Right kidney (tissue), 1 donor: ENCODE results near the gene WDFY4.

Source experiments
- DNase-seq: peaks from one replicate; pipeline ENCODE4 v3.0.0-alpha.2; 2016

The WDFY4 gene

DNA sequence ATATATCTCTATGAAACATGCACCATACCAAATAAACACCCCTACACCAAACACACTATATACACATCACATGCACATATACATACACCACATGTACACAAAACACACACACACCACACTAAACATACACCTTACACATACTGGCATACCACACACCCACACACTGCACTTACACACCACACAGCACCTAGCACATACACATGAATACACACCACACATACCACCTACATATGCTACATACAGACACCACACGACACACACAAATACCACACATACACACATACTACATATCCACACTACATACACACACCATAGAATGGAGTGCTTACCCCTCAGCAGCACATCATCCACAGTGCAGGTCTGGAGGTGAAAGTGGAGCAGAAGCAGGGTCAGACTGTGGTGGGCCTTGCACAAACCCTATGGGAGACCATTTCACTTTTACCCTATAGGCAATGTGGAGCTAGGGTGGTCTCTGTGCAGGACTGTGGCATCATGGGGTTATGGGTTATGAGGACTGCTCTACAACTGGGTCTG is 64.6 kb downstream of the WDFY4 start:
- no peak for DNase-seq

- DNase-seq, result no peak
Measured at GRCh38 chr10:48750019-48750418, 65.3 kb downstream of the WDFY4 start.

DNA sequence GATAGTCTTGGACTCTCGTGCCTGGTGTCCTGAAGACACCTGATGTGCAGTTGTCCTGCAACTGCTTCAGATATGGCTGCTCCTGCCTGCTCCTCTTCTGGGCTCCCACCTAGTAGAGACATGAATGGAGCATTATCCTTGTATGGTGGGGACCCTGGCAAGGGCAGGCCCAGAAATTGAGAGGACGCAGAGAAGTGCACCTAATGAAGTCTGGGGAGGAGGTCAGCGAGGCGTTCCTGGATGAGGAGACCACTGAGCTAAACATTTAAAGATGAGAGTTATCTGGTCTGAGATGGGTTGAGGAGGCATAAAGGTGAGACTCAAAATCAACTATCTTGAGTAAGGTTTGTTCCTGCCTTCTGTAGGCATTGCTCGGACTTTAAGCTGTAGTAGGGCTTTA is 66.3 kb downstream of the WDFY4 start:
- DNase-seq, result no peak

DNA sequence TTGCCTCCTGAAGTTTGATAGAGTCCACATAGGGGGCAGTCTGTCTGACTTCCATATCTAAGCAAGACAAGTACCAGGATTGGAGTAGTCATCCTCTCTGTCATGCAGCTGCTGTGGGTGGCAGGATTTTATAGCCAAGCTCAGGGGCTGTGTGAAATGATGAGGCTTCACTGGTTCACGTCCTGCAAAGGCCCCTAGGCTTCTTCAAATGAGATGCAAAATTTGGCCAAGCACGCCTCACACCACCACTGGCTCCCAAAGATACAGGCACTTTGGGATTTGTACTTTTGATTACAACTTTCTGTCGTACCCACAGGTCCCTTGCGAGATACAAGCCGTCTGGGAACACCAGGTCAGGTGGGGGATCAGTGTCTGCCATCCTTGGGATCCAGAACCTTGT is 67.1 kb downstream of the WDFY4 start:
- DNase-seq, result no peak

GRCh38 chr10:48758411-48758810 is 73.7 kb downstream of the WDFY4 start:
- DNase-seq, result no peak

GRCh38 chr10:48759113-48759901 is 74.6 kb downstream of the WDFY4 start:
- no peak for DNase-seq

GRCh38 chr10:48760983-48761382 is 76.3 kb downstream of the WDFY4 start:
- DNase-seq, result no peak

DNA sequence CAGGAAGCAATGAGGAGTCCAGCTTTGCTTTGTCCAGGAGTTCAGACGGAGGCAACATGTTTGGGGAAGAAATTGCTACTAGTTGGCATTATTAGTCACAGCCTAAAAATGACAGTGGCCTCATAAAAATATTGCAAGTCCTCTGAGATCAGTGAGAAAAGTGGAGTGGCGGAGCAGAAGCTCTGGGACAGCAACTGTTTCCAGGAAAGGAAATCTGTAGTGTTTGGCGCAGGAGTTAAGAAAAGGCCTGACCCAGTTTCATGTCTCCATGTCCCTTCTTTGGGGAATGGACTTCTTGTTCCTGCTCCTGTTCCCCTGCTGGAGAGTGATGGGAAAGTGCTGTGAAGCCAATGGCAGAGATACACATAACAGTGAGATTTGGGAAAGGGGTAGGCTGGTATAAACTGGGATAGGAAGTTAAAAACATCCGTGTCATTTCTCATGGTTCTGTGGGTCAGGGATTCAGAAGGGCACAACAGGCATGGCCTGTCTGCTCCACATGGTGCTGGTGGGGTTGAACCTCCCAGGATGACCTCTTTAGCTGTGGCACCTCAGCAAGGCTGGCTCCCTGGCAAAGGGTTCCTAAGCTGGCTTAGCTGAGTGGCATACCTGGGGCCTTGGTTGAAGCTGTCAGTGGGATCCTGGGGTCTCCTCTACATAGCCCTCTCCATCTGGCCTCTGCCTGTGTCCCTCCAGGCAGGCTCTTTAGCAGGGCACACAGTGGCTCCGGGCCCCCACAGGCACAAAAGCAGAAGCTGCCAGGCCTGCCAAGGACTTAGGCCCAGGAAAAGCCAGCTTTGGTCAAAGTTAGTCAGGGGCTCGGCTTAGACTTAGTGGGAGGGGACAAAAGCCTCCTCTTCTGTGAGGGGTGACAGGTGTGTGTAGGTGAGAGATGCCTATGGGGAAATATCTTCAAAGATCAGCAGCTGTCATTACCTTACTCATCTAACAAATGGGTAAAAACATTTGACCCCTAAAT is 77.7 kb downstream of the WDFY4 start:
- DNase-seq, result no peak

- DNase-seq, result no peak
Measured at GRCh38 chr10:48763403-48763965, 78.8 kb downstream of the WDFY4 start.

- DNase-seq, result no peak
Measured at GRCh38 chr10:48764486-48764885, 79.8 kb downstream of the WDFY4 start.

DNA sequence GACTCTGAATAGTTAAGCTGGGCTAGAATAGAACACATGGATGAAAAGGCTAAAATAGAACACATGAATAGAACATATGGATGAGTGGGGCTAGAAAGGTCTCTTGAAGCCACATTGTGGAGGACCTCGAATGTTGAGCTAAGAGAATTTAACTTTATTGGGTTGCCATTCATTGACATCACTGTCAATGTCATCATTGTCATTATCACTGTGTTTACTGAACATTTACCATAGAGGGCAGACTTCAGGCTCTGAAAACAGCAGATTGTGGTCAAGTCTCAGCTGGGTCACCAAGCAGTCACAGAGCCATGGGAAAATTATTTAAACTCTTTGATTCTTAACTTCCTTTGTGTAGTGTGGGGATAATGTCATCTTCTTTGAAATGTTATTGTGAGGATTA is 80.4 kb downstream of the WDFY4 start:
- DNase-seq, result no peak

DNA sequence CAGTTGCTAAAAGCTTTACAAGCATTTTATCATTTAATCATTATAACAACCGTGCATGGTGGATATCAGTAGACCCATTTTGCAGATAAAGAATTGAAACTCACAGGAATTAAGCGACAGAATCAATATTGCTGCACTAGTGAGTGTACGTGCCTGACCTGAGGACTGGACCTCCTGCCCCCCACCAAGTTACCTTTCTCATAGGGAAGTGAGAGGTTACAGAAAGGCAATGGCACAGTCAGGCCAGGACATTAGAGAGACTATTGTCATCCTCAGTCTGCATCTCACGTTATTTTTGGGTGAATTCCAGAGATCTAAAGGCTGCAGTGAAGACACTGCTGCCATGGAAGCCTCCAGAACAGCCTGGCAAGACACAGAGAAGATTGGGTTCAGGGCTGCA is 80.9 kb downstream of the WDFY4 start:
- no peak for DNase-seq

DNA sequence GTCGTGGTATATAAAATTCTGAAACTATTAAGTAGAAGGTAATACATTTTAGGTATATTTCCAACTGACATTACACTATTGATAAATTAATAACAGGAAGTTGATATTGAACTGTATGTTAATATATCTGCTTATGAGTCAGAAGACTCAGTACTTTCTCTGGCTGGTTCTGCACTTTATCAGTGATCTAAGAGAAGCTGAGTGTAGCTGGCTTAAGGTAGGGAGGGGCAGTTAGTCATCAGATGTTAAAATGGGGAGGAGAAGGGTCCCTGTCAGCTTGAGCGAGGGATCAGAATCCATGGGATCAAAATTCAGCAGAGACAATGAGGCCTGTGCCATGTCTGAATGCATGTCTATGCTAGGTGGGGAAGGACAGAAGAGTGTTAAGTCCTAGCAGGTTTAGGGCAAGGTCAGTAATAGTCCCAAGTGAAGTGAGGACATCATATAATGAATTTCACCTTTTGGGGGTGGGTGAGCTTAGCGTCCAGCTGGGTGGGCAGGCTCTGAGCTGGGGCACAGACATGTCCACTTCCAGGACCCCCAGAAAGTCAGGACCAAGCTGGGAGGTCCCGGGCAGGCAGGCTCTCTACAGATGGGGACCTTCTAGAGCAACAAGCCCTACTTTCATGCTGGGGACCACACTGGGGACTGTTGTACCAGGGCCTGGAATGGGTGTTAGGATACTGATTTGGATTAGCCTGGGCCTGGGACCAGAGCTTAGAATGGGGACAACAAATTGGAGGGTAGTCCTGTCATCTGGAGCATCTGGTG is 82.9 kb downstream of the WDFY4 start:
- DNase-seq, result no peak

DNA sequence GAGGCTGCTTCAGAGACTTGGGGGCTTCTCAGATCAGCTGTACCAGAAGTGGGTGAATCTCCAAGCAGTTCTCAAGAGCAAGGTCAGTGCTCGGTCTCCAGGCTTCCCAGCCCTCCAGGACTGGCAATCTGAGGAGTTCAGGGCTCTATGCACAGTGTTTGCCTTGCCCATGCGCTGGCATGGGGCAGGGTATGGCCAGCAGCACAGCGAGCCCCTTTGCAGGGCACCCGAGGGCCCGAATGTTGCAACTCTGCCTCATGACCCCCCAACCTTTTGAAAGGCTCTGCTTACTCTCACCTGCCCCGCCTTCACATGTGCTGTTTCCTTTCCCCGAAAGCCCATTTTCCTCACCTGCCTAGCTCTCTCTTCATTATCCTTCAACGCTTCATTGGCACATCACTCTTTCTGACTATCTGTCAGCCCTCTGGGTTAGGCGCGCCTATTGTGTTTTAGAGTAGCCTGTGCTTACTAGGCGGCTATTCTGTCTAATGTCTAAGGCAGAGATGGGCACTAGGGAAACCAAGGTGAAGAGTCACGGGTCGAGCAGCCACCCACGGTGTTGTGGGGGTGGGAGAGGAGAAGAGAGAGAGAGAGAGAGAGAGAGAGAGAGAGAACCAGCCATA is 83.6 kb downstream of the WDFY4 start:
- no peak for DNase-seq

DNA sequence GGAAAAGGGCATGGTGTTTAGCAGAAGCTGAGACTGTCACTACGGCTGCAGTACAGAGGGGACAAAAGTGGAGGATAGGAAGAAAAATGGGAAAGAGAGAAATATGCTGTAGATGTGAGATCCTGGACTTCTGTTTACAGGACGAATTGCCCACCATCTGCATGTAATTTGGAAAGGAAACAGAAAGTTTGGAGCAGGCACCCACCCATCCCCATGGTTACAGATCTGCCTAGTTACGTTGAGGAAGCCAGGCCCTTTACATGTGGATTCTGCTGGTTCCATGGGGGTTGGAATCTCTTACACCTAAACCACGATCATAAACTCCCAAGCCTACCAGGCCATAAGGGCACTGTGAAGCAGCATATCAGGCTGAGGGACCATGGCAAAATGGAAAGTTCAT is 84.3 kb downstream of the WDFY4 start:
- DNase-seq, result no peak

DNA sequence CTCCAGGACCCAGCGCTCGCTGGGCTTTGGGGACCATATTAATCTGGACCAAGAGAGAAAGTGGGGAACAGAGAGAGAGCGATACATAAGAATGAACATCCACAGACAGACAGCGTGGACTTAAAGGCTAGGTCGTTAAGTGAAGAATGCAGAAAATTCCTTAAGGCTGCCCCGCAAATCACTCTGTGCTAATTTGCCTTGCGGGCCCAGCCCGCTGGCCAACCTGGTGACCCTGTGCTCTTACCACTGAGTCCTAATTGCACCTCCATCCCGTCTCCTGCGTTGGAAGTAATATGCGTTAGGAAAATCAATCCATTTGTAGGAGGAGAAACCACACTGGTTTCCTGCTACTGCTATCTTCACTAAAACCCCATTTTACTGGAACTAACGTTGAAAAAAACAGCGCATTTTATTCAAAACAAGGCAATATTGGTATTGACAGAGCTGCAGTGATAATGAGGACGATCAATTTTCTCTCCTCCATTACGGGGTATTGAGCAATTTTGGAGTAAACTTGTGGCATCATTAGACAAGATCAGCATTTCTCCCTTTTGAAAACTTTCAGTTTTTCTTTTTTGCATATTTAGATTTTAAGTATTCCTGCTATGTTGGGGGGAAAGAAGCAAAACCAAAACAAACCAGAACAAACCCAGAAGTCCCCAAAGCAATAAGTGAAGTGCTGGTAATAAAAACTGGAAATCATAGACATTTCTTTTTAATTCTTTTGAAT is 85.2 kb downstream of the WDFY4 start:
- DNase-seq, result no peak

- DNase-seq, result no peak
Measured at GRCh38 chr10:48770561-48771089, 86.0 kb downstream of the WDFY4 start.

- DNase-seq, result no peak
Measured at GRCh38 chr10:48771234-48771633, 86.6 kb downstream of the WDFY4 start.

DNA sequence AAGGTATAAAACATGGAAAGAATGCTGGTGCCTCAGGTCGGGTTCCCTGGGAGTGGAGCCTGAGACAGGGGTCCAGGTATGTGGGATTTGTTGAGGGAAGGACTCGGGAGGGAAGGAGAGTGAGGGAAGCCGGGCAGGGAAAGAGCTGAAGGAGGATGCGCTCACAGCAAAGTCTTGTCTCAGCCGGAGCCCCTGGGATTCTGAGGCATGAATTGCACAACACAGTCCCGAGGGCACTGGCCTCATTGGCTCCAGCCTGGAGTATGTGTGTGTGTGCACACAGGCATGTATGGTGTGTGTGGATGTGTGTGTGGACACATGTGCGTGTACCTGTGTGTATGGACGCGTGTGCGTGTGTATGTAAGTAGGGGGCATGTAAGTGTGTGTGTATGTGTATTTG is 87.4 kb downstream of the WDFY4 start:
- DNase-seq, result no peak

GRCh38 chr10:48773580-48773979 is 88.9 kb downstream of the WDFY4 start:
- no peak for DNase-seq
